COLO829 (cell line): Measurements from ENCODE around the gene PTPN2.
A peak's percentile ranks its signal among the peaks of the same experiment; 100 is the strongest.

Experiments used
- DNase-seq: peaks from one replicate; pipeline ENCODE4 v3.0.0; 2012; ENCODE audit warnings: low spot score

The PTPN2 gene

DNA sequence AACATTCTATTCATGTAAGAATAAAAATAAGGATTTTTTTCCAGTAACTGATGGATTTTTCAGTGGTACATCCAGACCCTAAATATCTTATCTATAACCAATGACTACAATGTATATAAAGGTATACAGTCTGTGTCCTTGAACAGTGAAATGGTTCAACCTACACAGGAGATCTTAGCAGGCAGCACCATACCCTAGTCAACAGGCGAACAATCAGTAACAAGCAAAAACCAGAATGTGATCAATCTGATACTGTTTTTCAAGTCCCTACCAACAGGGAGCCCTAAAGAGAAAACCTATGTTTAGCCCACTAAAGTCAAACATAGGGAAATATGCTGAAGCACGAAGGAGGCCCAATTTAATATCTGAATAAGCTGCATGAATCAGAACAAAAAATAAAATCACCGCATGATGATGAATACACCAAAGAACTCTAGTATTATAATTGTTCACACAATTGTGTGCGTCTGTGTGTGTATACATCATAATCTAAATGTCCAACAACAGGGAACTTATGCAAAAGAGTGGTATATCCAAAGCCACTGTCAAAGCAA, 26.0 kb downstream of the PTPN2 start:
- DNase-seq = no peak

GRCh38 chr18:12857215-12857905, 26.7 kb downstream of the PTPN2 start:
- no peak for DNase-seq

DNA sequence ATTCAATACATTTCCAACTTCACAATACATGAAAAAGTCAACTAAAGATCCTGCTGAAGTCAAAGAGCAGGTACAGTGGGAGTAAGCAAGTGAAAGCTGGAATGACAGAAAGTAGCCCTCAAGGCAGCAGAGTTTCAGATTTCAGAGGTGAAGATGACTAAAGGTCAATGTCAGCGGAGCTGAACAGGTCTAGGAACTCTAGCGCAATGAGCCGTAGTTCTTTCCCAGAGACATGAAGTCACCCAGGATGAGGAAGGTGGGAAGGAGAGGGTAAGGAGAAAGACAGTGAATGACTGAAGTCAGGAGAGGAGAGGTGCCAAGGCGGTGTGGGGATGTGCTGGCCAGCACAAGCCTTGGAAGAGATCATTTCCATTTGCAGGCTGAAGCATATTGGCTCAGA, 28.1 kb downstream of the PTPN2 start:
- DNase-seq = no peak

DNA sequence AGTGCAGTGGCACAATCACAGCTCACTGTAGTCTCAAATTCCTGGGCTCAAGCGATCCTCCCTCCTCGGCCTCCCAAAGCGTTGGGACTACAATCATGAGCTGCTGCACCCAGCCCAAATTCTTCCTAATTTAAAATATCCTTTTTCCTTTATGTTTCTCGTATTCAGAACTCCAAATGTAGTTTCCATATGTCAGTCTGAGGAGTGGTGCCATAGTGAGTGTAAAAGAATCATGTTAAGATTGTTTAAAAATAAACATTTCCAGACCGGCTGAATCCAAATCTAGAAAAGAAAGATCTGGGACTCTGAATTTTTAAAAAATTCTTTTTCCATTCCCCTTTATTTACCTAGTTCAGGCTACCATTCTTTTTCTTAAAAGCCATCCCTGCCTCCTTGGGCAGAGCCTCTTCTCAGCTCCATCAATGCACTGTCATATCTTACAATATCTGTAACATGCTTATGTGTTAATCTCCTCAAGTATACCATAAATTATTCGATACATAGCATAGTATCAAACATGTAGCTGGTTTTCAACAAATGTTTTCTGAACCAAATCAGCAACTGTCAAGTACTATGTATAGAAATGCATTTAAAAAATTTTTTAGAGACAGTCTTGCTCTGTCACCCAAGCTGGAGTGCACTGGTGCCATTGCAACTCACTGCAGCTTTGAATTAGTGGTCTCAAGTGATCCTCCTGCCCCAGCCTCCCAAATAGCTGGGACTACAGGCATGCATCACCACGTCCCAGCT, 31.3 kb downstream of the PTPN2 start:
- no peak for DNase-seq

DNA sequence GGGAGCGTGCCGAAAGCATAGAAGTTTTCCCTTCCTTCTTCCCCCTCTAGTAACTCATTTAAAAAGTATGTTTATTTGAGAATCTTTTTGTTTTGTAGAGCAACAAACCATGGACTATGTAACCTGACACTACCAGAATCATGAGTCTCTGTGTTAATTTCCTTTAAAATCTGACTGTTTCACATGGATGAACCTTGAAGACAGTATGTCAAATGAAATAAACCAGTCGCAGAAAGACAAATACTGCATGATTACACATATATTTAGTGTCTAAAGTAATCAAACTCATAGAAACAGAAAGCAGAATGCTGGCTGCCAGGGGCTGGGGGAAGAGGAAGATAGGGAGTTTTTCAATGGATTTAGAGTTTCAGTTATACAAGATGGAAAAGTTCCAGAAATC, 32.3 kb downstream of the PTPN2 start:
- DNase-seq = no peak

DNA sequence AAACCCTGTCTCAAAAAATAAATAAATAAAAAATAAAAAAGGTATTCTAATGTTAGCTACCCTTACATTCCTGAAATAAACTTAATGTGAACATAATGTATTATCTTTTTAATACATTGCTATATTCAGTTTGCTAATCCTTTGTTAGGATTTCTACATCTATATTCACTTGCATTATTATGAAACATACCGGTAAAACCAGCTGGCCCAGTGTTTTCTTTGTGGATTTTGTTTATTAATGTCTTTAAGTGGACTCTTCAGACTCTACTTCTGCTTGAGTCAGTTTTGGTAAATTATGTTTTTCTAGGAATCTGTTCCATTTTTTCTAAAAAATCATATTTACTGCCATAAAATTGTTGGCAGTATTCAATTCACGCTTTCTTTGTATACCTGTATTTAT, 34.5 kb downstream of the PTPN2 start:
- no peak for DNase-seq

GRCh38 chr18:12848405-12848804, 35.6 kb downstream of the PTPN2 start:
- no peak for DNase-seq

- no peak for DNase-seq
These were observed 39.6 kb downstream of the PTPN2 start for GRCh38 chr18:12844391-12844790.

- no peak for DNase-seq
These were observed 40.4 kb downstream of the PTPN2 start for GRCh38 chr18:12843420-12844350.

DNA sequence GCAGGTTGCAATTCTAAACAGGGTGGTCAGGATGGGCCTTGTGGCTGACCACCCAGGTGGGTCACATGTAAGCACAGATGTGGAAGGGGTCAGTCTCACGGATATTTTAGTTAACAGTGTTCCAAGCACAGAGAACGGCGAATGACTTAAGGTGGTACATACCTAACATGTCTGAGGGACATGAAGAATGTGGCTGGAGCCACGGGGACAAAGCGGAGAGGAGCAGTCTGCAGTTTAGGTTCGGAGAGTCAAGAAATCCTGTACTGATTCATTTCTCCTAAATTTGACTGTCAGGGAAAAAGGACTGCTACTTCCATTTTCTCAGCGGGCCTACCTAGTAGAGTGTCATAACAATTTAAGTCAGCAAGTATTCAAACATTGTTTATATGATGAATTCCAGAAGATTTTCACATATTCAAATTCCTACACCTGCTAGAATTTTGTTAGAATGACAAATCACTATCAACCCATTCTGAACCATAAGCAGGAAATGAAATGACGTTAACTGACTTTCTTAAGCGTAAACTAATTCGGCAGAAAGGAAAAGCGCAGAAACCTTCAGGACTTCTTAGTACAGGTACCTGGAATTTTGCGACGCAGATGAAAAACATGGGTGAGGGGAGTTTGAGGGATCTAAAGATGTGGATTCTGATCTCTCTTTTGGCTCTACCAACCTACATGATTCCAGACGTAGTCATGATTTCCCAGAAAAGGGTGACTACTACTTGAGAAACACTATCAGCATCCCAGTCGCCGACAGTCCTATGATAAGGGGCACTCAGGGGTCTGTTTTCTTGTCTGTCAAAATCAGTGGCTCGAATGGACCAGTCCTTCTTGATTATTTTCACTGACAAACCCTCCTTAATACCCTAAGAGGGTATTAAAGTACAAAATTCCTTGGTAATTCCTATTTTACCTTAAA, 41.3 kb downstream of the PTPN2 start:
- no peak for DNase-seq

GRCh38 chr18:12841070-12841469, 43.0 kb downstream of the PTPN2 start:
- DNase-seq = no peak

DNA sequence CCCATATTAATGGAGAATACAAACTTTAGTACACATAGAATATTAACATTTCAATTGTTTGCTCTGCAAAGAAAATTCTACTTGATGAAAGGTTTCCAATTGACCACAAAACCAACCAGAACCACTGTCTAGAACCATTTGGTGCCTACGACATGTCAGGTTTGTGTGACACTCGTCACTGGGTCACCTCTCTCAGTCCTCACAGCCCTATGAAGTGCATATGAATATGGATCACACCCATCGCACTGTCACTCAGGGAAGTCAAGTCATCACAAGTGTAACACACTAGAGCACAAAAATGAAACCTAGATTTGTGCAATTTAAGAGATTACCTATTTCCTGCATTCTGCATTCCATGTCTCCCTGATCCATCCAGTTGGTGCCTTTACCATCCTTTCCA, 43.7 kb downstream of the PTPN2 start:
- no peak for DNase-seq

GRCh38 chr18:12839526-12840196, 44.4 kb downstream of the PTPN2 start:
- DNase-seq = no peak

- DNase-seq = no peak
These were observed 44.9 kb downstream of the PTPN2 start for GRCh38 chr18:12839057-12839525.

DNA sequence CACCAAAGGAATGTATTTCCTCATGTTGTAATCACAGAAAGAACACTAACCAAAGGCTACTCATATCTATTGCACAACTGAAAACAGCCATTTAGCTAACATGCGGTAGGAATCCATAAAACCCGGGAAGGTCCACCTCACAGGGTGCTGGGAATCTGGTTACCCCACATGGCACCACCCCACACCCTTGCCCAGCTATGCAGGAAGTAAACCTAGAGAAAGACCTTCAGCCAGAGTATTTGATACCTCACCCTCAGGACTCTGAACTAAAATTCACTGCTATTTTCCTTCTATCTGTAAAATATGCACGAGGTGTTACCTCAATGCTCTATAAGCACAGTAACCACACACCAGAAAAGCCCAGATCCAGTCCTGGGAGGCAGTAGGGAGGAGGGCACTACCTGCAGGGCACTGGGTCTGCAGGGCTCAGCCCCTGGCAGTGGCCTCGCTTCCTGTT, 45.8 kb downstream of the PTPN2 start:
- DNase-seq = peak; percentile 8

DNA sequence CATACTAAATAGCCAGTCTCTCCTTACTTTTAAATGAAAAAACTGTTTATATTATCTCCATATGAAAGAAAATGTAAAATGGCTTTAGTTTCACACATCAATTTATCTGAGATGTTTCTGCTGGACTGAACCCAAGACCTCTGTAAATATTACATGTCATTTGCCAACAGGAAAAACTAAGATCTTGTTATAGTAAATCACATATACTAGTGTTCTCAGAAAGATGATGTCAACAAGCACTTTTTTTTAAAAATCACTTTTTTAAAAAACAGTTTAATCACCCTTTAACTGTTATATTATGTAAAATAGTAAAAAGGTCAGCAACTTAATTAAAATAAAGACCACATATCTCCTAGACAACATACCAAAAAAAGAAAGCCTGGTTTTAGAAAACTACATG, 46.3 kb downstream of the PTPN2 start:
- no peak for DNase-seq

- no peak for DNase-seq
These were observed 47.5 kb downstream of the PTPN2 start for GRCh38 chr18:12836551-12836950.

DNA sequence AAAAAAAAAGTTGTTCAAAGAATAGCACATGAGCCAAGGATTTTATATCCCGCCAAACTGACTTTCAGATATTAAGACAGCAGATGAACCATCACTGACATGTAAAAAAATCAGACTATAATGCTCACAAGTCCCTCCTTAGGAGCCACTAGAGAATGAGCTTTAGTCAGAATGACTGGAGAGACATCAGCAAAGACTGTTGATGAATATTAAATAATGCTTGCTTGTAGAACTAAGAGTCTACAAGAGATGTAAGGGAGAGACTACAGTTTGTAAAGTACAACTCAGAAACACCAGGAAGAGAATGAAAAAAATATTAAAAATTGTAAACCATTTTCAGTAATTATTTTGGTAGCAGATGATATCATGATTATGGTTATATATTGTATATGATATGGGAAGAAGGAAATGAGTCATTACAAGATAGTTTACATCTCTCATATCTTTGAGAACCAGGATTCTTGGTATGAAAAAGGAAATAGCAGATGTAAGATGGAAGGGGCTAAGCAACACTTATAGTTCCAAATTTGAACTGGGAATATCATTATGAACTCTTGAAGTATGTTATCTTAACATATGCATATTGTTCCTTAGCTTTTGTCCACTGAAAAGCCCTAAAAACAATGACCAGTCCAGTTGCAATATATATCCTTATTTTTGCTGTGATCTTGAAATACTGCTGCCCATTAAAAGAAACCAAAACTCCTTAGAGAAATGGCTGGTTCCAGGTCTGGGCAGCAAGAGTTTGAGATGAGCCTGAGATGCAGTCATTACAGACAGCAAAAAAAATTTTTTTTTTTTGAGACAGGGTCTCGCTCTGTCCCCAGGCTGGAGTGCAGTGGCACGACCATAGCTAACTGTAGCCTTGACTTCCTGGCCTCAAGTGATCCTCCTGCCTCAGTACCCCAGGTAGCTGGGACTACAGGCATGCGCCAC, 55.7 kb downstream of the PTPN2 start:
- no peak for DNase-seq

GRCh38 chr18:12827588-12827987, 56.4 kb downstream of the PTPN2 start:
- no peak for DNase-seq
